GM12874 (cell line): ENCODE measurements around the gene FYN.

ENCODE experiments used
- TF ChIP-seq, protein P1 (sequence below): IDR thresholded peaks from 2 replicates; pipeline ENCODE4 v1.5.1; 2011; ENCODE audit warnings: low read depth, mild to moderate bottlenecking, control low read depth, low read length, moderate library complexity; ENCODE audit not compliant: insufficient read depth

Gene FYN

DNA sequence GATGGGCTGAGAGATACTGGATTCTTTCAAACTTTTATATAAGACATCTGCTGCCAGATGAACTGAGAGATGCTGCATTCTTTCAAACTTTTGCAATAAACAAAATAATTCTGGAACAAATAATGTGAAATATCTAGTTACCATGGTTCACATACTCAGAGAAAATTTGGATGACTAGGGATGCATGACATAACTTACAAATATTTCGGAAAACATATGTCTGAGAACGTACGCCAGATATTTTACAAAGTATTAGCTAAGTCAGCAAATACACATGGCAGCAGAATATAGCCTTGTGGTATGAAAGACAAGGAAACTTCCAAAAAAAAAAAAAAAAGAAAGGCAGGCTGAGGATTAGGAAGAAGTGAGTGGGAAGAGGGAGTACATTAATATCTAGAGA, 154.3 kb downstream of the FYN start:
- TF ChIP-seq, protein P1, sequence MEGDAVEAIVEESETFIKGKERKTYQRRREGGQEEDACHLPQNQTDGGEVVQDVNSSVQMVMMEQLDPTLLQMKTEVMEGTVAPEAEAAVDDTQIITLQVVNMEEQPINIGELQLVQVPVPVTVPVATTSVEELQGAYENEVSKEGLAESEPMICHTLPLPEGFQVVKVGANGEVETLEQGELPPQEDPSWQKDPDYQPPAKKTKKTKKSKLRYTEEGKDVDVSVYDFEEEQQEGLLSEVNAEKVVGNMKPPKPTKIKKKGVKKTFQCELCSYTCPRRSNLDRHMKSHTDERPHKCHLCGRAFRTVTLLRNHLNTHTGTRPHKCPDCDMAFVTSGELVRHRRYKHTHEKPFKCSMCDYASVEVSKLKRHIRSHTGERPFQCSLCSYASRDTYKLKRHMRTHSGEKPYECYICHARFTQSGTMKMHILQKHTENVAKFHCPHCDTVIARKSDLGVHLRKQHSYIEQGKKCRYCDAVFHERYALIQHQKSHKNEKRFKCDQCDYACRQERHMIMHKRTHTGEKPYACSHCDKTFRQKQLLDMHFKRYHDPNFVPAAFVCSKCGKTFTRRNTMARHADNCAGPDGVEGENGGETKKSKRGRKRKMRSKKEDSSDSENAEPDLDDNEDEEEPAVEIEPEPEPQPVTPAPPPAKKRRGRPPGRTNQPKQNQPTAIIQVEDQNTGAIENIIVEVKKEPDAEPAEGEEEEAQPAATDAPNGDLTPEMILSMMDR, result no peak

- TF ChIP-seq, protein P1, result no peak
These were observed 154.9 kb downstream of the FYN start for GRCh38 chr6:111718326-111718725.

GRCh38 chr6:111717621-111718020, 155.6 kb downstream of the FYN start:
- TF ChIP-seq, protein P1, result no peak

- TF ChIP-seq, protein P1, result no peak
These were observed 156.9 kb downstream of the FYN start for GRCh38 chr6:111716325-111716724.

DNA sequence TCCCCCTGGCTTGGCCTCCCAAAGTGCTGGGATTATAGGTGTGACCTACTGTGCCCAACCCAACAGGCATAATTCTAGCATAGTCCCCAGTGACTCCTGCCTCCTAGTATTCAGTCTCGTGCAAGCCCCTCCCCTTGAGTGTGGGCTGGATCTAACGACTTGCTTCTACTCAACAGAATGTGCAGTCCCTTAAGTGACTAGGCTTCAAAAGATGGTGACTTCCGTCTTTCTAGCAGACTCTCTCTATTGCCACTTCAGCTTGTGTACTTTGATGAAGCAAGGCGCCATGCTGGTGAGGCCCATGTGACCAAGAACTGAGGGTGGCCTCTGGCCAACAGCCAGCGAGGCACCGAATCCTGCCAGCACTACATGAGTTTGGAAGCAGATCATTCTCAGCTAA, 157.9 kb downstream of the FYN start:
- TF ChIP-seq, protein P1, result no peak

DNA sequence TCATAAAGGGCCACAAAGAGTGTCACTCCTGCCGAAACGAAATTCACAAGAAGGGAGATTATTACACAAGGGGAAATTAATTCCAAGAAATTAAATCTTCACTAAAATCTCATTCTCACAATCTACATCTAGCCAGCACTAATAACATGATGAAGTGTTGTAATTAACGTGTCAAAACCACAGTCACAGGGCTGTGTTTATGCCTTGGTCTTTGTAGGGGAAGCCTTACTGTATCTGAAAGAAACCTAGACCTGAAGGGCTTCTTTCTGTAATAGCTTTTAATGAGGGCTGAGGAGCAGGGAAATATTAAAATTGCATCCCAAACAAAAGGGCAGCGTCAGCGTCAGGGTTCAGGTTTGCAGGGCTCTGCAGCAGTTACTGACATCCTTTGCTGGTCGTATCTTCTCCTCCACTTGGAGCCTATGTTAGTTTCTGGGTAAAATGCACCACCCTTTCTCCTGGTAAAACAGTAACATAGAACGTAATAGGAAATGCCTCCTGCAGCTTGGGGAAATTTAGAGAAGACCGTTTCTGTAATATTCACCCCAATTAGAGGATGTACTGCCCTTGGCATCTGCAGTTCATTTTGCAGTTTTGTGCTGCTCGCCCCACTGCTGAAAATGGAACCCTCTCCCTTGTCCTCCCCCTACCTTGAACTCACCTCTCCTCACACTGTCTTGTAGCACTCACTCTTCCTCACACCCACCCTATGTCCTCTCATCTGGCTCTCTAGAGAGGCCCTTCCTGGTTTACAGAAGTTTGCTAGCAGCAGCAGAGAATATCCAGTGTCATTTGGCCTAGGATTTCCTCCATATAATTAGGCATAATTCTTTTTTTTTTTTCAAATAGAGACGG, 158.6 kb downstream of the FYN start:
- TF ChIP-seq, protein P1, result no peak

DNA sequence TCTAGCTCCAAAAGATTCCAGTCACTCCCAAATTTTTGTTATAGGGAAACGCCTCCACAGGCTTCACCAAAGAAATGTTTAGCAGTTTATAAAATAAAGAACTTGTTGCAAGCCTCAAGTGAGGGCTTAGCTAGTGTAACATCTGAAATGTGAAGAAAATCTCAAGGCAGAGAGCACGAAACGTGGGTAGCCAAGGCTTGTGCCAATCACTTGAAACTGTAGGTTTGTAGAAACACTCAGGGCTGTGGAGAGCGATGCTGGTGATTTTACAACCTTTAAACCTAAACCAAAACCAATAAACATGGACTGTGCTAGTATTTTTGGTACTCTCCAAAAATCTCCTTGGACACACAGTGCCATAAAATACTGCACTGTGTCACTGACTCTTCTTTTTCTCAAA, 159.4 kb downstream of the FYN start:
- TF ChIP-seq, protein P1, result no peak
